GM19467 (cell line): Measurements from ENCODE around the gene ECHS1.
A peak's percentile ranks its signal among the peaks of the same experiment; 100 is the strongest.
"Not testable (repeated sequence)": the region's sequence is repeated elsewhere in the genome, so short reads cannot be mapped to it uniquely, and the experiment has no call there.

Experiments
- ATAC-seq: cut with Tn5 transposase; IDR thresholded peaks from one replicate; pipeline ENCODE4 v1.9.1; 2021; ENCODE audit warnings: mild to moderate bottlenecking, moderate library complexity; ENCODE audit not compliant: unreplicated experiment

ECHS1 gene

GRCh38 chr10:133326745-133327650 lies 46.2 kb downstream of the ECHS1 start:
- ATAC-seq: no peak

DNA sequence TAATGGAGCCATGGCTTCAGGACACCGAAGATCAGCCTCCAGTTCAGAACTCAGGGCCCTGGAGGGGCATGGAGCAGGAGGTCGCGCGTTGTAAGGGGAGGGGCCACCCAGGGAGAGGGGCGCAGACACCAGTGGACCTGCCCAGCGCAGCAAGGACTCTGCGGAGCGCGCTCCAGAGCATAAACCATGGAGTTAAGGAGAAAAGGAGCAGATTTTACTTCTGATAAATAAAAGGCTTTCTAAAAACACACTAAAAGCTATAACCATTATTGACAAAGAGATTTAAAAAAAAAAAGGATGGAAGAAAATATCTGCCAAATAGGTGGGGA lies 47.0 kb downstream of the ECHS1 start:
- ATAC-seq: no peak

DNA sequence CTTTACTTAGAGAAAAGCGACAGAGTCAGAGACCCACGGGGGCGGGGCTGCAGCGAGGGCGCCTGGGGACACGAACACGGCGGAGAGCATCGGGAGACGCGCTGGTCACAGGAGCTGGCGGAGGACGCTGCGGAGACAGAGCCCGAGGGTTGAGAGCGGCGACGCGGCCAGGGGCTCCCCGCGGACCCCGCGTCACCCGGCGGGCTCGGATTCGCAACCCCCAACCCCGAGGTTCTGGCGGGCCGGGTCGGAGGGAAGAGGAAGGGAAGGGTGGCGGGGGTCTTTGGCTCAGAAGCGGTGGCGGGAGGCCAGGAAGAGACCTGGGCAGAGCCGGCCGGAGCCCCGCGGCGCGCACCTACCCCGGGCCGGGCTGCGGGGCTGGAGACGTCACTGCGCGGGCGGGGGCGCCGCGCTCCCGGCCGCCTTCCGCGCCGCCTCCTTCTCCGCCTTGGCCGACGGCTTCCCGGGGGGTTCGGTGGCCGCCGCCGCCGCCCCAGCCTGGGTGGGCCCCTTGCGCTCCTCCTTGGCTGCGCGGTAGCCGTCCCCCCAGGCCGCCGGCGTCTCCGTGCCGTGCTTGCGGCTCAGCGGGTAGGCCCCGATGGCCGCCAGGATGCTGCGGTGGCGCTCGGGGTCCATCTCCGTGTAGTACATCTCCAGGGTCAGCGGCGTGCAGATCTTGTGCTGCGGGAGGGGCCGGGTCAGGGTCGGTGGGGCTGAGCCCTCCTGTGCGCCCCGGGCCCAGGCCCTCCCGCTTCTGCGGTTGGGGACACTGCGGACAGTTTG lies 47.5 kb downstream of the ECHS1 start:
- no peak for ATAC-seq

DNA sequence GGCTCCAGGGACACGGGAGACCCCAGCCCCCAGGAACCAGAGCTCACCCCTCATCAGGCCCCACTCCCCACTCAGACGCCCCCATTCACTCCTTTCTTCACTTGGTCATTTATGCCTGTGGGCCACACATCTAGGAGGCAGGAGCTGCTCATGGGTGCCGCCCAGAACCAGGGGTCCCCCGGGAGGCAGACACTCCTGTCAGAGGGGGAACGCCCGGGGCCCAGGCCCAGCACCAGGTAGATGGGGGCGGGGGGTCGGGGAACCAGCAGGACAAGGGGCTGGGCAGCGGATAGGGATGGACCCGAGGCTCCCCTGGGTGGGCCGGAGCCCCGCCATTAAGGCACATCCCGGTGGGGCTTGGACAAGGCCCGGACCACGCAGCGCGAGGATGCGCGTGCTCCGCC lies 48.3 kb downstream of the ECHS1 start:
- no peak for ATAC-seq

DNA sequence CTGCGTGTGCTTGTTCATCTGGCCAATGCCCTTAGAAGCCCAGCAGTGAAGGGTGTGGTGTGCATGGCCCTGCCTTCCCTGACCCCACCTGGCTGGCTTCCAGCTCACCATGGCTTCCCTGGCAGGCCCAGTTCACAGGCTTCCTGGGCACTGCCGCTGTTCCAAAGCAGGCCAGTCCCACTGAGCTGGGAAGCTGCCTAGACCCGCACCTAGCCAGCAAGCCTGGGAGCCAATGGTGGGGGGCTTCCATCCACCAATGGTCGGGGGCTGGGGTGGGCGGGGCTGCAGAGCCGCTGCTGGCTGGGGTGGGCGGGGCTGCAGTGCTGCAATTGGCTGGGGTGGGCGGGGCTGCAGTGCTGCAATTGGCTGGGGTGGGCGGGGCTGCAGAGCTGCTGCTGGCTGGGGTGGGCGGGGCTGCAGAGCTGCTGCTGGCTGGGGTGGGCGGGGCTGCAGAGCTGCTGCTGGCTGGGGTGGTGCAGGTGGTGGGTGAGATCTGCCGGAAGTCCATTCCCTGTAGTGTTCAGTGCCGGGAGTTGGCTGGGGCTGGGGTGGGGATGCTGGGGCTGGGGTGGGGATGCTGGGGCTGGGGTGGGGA lies 48.9 kb downstream of the ECHS1 start:
- ATAC-seq: no peak

DNA sequence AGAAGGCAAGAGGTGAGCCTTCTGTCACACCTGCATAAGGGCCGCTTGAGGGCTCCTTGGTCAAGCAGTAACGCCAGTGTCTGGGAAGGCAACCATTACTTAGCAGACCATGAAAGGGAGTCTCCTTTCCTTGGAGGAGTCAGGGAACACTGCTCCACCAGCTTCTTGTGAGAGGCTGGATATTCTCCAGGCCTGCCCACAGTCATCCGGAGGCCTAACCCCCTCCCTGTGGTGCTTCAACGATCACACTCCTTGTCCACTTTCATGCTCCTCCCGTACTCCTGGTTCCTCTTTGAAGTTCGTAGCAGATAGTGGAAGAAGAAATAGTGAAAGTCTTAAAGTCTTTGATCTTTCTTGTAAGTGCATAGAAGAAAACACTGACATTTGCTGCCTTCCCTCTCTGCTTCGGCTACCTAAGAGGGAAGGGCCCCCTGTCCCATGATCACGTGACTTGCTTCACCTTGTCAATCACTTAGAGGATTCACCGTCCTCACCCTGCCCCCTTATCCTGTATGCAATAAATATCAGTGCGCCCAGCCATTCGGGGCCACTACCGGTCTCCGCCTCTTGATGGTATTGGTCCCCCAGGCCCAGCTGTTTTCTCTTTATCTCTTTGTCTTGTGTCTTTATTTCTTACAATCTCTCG lies 51.0 kb downstream of the ECHS1 start:
- not testable (repeated sequence) for ATAC-seq

DNA sequence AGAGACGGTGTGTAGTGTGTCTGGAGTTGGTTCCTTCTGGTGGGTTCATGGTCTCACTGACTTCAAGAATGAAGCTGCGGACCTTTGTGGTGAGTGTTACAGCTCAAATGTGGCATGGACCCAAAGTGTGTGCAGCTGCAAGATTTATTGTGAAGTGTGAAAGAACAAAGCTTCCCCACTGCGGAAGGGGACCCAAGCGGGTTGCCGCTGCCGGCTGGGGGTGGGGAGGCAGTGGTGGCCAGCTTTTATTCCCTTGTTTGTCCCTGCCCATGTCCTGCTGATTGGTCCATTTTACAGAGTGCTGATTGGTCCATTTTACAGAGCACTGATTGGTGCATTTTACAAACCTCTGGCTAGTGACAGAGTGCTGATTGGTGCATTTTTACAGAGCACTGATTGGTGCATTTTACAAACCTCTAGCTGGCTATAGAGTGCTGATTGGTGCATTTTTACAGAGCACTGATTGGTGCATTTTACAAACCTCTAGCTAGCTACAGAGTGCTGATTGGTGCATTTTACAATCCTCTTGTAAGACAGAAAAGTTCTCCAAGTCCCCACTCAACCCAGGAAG lies 52.2 kb downstream of the ECHS1 start:
- ATAC-seq: not testable (repeated sequence)

DNA sequence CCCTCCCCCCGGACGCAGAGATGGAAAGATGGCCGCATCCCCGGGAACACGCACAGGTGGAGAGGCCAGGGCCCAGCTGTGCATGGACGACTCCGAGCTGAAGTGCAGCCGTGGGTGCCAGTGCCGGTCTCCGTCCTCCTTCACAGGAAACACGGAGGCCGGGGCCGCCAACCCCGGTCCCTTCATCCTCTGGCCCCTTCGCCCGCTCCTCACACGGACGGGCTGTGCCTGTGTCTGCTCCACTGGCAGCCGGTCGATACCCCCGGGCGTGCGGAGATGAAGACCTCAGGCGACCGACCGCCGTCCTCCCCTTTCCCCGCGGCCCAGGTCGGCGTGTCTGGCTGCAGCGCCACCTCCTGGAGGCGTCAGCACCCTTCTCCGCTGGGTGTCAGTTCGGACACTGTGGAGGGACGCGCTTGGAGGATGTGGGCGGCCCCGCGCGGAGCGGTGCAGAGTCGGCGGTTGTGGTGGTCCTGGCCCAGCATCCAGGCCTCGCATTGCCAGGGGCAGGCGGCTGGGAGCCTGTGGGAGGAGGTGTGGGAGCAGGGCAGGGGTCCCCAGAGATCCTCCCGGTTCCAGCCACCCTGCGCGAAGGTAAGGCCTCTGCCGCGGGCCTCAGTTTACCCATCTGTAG lies 54.5 kb downstream of the ECHS1 start:
- peak; percentile 71 for ATAC-seq

DNA sequence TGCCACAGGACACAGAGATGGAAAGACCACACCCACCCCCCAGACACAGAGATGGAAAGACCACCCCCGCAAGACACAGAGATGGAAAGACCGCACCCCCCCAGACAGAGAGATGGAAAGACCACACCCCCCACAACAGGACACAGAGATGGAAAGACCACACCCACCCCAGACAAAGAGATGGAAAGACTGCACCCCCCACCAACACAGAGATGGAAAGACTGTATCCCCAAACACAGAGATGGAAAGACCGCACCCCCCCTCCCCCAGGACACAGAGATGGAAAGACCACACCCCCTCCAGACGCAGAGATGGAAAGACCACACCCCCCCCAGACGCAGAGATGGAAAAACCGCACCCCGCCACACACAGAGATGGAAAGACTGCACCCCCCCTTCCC lies 56.4 kb downstream of the ECHS1 start:
- ATAC-seq: no peak

DNA sequence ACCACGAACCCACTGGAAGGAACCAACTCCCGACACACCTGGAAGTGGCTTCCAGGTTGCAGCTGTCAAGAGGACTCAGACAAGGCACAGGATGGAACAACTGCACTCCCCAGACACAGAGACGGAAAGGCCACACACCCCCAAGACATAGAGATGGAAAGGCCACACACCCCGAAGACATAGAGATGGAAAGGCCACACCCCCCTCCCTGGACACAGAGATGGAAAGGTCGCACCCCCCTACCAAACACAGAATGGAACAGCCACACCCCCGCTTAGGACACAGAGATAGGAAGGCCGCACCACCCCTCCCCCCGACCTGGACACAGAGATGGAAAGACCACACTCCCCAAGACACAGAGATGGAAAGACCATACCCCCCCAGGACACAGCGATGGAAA lies 56.9 kb downstream of the ECHS1 start:
- ATAC-seq: no peak

- no peak for ATAC-seq
Observed at GRCh38 chr10:133315847-133316246, 57.3 kb downstream of the ECHS1 start.

DNA sequence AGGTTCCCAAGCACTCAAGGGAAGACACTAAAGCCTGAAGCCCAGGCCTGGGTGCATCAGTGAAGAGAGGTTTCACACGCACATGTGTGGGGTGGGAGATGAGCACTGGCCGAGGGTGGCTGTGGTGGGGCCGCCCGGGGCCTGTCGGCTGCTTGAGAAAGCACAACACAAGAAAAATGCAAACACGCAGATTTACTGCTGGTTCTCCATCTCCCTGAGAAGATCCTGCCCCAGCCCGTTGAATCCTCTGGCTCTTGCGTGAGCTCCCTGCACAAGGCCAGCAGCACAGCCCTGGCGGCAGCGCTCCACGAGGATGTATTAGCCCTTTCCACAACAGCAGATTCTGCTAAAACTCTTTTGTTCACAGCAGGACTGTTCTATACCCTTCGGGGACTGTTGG lies 58.2 kb downstream of the ECHS1 start:
- no peak for ATAC-seq

GRCh38 chr10:133313192-133313591 lies 60.0 kb downstream of the ECHS1 start:
- no peak for ATAC-seq

DNA sequence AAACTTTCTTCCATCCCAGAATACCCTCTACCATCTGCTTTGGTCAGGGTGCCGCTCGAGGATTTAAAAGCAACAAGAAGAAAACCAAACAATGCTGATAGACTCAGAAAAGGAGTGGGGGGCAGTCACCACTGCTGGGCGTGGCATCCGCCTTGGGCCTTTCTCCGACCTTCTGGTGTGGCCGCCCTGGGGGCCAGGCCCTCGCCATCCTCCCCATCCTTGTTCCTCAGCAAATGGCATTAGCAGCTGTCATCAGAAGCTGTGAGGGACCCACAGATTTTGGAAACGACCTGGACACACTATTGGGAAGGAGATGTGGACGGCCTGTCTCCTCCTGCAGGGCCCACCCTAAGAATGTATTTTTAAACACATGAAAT lies 60.4 kb downstream of the ECHS1 start:
- no peak for ATAC-seq
